Epithelial cell of proximal tubule (primary cell): ENCODE data around the gene FOXL3. TPM values are rescaled to one million over a fixed set of nuclear protein-coding genes. Genes with fewer than 3 reads are reported as not detected.

ENCODE experiments used
- DNase-seq: peaks from one replicate; pipeline ENCODE4 v3.0.0-alpha.2; 2011; ENCODE audit warnings: low read depth
- H3K4me3 ChIP-seq: 2 replicates; pipeline ENCODE4 v1.5.1; 2011; ENCODE audit warnings: low read depth, mild to moderate bottlenecking, low read length
- CTCF ChIP-seq: conservative IDR thresholded peaks from 2 replicates; pipeline ENCODE4 v1.5.1; 2012; ENCODE audit warnings: low read depth, mild to moderate bottlenecking, low read length
- total RNA-seq: library from RNA; depleted of rRNA; stranded (reverse); fragments of >200 nt; gene quantifications from 2 replicates; pipeline ENCODE4 v1.2.3, GENCODE V29; 2015

FOXL3 gene
- total RNA-seq, 1 donor from 2014 or later: not detected

GRCh38 chr7:291373-292092, 1.6 kb downstream of the FOXL3 start:
- H3K4me3 ChIP-seq: no peak overlapping the region
- TF ChIP-seq CTCF: no peak
- DNase-seq: peak; percentile 30

- DNase-seq: no peak
- no peak overlapping the region for H3K4me3 ChIP-seq
- TF ChIP-seq CTCF: no peak
Observed at GRCh38 chr7:292226-292625, 2.3 kb downstream of the FOXL3 start.

- no peak overlapping the region for H3K4me3 ChIP-seq
- DNase-seq: no peak
- TF ChIP-seq CTCF: no peak
Observed at GRCh38 chr7:292826-293225, 2.9 kb downstream of the FOXL3 start.

- no peak for DNase-seq
- no peak for TF ChIP-seq CTCF
- no peak overlapping the region for H3K4me3 ChIP-seq
Observed at GRCh38 chr7:293681-294439, 3.9 kb downstream of the FOXL3 start.

GRCh38 chr7:294440-295154, 4.6 kb downstream of the FOXL3 start:
- no peak for TF ChIP-seq CTCF
- DNase-seq: no peak

GRCh38 chr7:295155-296154, 5.5 kb downstream of the FOXL3 start:
- no peak for TF ChIP-seq CTCF
- DNase-seq: no peak
- H3K4me3 ChIP-seq: no peak overlapping the region

More at GRCh38 chr7:294440-295154, 4.6 kb downstream of the FOXL3 start:
- H3K4me3 ChIP-seq: no peak overlapping the region
